DND-41 (cell line): ENCODE measurements around the gene SULT2B1.

ENCODE experiments used
- EZH2 ChIP-seq: IDR thresholded peaks from 3 replicates; pipeline ENCODE4 v1.6.1; 2012; ENCODE audit warnings: borderline replicate concordance, low read depth, mild to moderate bottlenecking, moderate library complexity, low read length, inconsistent platforms; ENCODE audit not compliant: severe bottlenecking
- TF ChIP-seq, protein P1 (sequence below): IDR thresholded peaks from 2 replicates; pipeline ENCODE4 v1.5.1; 2012; ENCODE audit warnings: borderline replicate concordance, low read length, moderate library complexity, mild to moderate bottlenecking; ENCODE audit not compliant: poor library complexity, severe bottlenecking; ENCODE audit errors: extremely low read depth

DNA sequence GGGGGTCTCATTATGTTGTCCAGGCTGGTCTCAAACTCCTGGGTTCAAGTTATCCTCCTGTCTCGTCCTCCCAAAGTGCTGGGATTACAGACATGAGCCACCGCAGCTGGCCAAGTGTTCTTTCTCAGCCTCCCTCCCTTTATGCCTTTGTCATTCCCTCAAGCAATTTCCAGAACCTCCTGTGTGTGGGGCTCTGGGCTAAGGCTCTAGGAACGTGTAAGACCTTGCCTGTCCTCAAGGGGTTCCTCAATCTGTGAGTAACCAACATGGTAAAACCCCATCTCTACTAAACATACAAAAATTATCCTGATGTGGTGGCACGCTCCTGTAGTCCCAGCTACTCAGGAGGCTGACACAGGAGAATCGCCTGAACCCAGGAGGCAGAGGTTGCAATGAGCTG, 39.0 kb downstream of the SULT2B1 start:
- TF ChIP-seq, protein P1, sequence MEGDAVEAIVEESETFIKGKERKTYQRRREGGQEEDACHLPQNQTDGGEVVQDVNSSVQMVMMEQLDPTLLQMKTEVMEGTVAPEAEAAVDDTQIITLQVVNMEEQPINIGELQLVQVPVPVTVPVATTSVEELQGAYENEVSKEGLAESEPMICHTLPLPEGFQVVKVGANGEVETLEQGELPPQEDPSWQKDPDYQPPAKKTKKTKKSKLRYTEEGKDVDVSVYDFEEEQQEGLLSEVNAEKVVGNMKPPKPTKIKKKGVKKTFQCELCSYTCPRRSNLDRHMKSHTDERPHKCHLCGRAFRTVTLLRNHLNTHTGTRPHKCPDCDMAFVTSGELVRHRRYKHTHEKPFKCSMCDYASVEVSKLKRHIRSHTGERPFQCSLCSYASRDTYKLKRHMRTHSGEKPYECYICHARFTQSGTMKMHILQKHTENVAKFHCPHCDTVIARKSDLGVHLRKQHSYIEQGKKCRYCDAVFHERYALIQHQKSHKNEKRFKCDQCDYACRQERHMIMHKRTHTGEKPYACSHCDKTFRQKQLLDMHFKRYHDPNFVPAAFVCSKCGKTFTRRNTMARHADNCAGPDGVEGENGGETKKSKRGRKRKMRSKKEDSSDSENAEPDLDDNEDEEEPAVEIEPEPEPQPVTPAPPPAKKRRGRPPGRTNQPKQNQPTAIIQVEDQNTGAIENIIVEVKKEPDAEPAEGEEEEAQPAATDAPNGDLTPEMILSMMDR = peak; percentile 4
- no peak for TF ChIP-seq EZH2
